ENCODE results near the gene PEX16.

DNA sequence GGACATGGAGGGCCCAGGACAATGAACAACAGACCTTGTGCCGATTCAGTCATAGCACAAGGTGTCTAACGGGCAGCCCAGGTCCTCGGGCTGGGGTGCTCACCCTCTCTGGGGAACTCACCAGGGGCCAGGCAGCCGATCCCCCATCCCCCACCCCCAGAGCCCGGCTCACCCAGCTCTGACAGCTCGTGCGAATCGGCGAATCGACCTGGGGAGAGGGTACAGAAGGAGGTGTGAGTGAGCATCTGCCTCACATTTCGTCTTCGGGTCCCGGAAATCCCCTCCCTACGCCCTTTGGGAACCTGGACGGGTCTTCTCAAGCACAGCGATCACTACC lies 423 bp downstream of the PEX16 start:
- TF ChIP-seq, protein P1, sequence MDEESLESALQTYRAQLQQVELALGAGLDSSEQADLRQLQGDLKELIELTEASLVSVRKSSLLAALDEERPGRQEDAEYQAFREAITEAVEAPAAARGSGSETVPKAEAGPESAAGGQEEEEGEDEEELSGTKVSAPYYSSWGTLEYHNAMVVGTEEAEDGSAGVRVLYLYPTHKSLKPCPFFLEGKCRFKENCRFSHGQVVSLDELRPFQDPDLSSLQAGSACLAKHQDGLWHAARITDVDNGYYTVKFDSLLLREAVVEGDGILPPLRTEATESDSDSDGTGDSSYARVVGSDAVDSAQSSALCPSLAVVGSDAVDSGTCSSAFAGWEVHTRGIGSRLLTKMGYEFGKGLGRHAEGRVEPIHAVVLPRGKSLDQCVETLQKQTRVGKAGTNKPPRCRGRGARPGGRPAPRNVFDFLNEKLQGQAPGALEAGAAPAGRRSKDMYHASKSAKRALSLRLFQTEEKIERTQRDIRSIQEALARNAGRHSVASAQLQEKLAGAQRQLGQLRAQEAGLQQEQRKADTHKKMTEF (CRISPR knock-in tag; IDR thresholded peaks at IDR 0.05): no peak
- TF ChIP-seq, protein P2, sequence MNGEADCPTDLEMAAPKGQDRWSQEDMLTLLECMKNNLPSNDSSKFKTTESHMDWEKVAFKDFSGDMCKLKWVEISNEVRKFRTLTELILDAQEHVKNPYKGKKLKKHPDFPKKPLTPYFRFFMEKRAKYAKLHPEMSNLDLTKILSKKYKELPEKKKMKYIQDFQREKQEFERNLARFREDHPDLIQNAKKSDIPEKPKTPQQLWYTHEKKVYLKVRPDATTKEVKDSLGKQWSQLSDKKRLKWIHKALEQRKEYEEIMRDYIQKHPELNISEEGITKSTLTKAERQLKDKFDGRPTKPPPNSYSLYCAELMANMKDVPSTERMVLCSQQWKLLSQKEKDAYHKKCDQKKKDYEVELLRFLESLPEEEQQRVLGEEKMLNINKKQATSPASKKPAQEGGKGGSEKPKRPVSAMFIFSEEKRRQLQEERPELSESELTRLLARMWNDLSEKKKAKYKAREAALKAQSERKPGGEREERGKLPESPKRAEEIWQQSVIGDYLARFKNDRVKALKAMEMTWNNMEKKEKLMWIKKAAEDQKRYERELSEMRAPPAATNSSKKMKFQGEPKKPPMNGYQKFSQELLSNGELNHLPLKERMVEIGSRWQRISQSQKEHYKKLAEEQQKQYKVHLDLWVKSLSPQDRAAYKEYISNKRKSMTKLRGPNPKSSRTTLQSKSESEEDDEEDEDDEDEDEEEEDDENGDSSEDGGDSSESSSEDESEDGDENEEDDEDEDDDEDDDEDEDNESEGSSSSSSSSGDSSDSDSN (CRISPR knock-in tag; IDR thresholded peaks at IDR 0.05): no peak
- TF ChIP-seq, protein P3, sequence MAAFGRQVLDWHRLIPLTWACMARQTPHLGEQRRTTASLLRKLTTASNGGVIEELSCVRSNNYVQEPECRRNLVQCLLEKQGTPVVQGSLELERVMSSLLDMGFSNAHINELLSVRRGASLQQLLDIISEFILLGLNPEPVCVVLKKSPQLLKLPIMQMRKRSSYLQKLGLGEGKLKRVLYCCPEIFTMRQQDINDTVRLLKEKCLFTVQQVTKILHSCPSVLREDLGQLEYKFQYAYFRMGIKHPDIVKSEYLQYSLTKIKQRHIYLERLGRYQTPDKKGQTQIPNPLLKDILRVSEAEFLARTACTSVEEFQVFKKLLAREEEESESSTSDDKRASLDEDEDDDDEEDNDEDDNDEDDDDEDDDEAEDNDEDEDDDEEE (CRISPR knock-in tag; IDR thresholded peaks at IDR 0.05): no peak
- TF ChIP-seq MAFF (IDR thresholded peaks at IDR 0.05; ENCODE audit: low read depth, low read length): no peak
- no peak for TF ChIP-seq STAG1 (CRISPR knock-in tag; IDR thresholded peaks at IDR 0.05)
- TF ChIP-seq ZNF224 (CRISPR knock-in tag; IDR thresholded peaks at IDR 0.05): no peak
- TF ChIP-seq ZNF75D (CRISPR knock-in tag; IDR thresholded peaks at IDR 0.05; ENCODE audit: borderline replicate concordance): no peak
